Coronary artery (tissue), 2 donors: Measurements from ENCODE around the gene KIAA1671.
A peak's percentile ranks its signal among the peaks of the same experiment; 100 is the strongest.
"Not testable (repeated sequence)": the region's sequence is repeated elsewhere in the genome, so short reads cannot be mapped to it uniquely, and the experiment has no call there.

ENCODE experiments used
- DNase-seq: peaks from one replicate; pipeline ENCODE4 v3.0.0-alpha.2; 2017; ENCODE audit warnings: low spot score
- H3K27ac ChIP-seq, 2 donors: fragments of 200-600 bp; sonication (generic); one replicate each; pipeline ENCODE4 v1.5.1; 2016 to 2019
- H3K4me3 ChIP-seq: fragments of 200-600 bp; sonication (generic); 2 replicates; pipeline ENCODE4 v1.5.1; 2016; ENCODE audit warnings: mild to moderate bottlenecking, moderate library complexity
- CTCF ChIP-seq: fragments of 200-600 bp; sonication (generic); IDR thresholded peaks from one replicate; pipeline ENCODE4 v1.5.1; 2019; ENCODE audit warnings: antibody characterized with exemption

KIAA1671 gene

GRCh38 chr22:25176799-25177198 lies 224.3 kb downstream of the KIAA1671 start:
- DNase-seq: no peak
- TF ChIP-seq CTCF: no peak
- Histone ChIP-seq H3K4me3 (no peak overlapping the region), H3K27ac (no peak overlapping the region)

GRCh38 chr22:25177226-25177625 lies 224.7 kb downstream of the KIAA1671 start:
- DNase-seq: no peak
- TF ChIP-seq CTCF: no peak
- H3K4me3 ChIP-seq: no peak overlapping the region
- no peak overlapping the region for H3K27ac ChIP-seq

- DNase-seq: no peak
- Histone ChIP-seq H3K27ac (no peak overlapping the region), H3K4me3 (no peak overlapping the region)
- TF ChIP-seq CTCF: no peak
Observed at GRCh38 chr22:25177895-25178294, 225.4 kb downstream of the KIAA1671 start.

- DNase-seq, H3K4me3 ChIP-seq, H3K27ac ChIP-seq: not testable (repeated sequence)
Observed at GRCh38 chr22:25178348-25178747, 225.8 kb downstream of the KIAA1671 start.

GRCh38 chr22:25178869-25179631 lies 226.5 kb downstream of the KIAA1671 start:
- H3K27ac ChIP-seq, DNase-seq, H3K4me3 ChIP-seq: not testable (repeated sequence)

GRCh38 chr22:25182131-25183110 lies 229.9 kb downstream of the KIAA1671 start:
- no peak for DNase-seq
- Histone ChIP-seq H3K27ac (peak overlapping the region; percentile 27 to 69), H3K4me3 (no peak overlapping the region)
- no peak for TF ChIP-seq CTCF

- no peak overlapping the region for H3K27ac ChIP-seq
- DNase-seq: no peak
- H3K4me3 ChIP-seq: no peak overlapping the region
- TF ChIP-seq CTCF: no peak
Observed at GRCh38 chr22:25183949-25184619, 231.6 kb downstream of the KIAA1671 start.
